ENCODE measurements around the gene DCLK3. TPM values are rescaled to one million over a fixed set of nuclear protein-coding genes. Genes with fewer than 3 reads are reported as not detected.

DCLK3 gene
- total RNA-seq (not detected), total RNA-seq (0 to 0.12 reads per million in 2 donors)

GRCh38 chr3:36763850-36764703 is at the start of gene DCLK3:
TSS of gene DCLK3 (minus strand) at chr3:36764553. CDS start at chr3:36764263, 290 bp downstream.
- no peaks in the 10 kb centered on the region for H3K9me3 ChIP-seq (ENCODE audit: control insufficient read depth, low read length, poor library complexity, severe bottlenecking)
- ATAC-seq (no peak), DNase-seq (no peak)
- peak within 1 kb of the TSS; percentile 80 for H3K4me3 Mint-ChIP-seq
- peaks cover 11% of the 10 kb centered on the region for H3K36me3 Mint-ChIP-seq (ENCODE audit: low read depth)
- H3K27ac Mint-ChIP-seq, result no peak within 1 kb of the TSS
- peaks cover 81% of the 10 kb centered on the region for H3K27me3 Mint-ChIP-seq
- H3K4me1 Mint-ChIP-seq, result peaks cover 6% of the 10 kb centered on the region

DNA sequence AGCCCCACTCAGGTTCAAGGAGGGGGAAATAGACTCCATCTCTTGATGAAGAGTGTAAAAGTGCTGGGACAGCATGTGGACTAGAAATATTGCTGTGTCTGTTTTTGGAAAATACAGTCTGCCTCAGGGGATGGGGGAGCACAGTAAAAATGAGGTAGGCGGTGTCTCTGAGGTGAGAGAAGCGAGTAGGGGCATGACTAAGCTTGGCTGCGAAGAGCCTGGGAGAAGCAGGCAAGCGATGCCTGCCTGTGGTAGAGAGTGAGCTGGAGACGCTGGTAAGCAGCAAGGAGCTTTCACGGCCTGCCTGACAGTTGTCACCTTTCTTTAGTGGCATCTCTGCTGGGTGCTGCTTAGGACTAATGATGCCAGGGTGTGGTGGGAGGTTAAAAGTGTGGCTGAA is 49.0 kb upstream of the DCLK3 start:
- no peaks in the 10 kb centered on the region for H3K9me3 ChIP-seq (ENCODE audit: control insufficient read depth, low read length, poor library complexity, severe bottlenecking)
- Mint-ChIP-seq H3K27me3 (peaks cover 5% of the 10 kb centered on the region), H3K27ac (no peak overlapping the region), H3K36me3 (ENCODE audit: low read depth) (peaks cover 2% of the 10 kb centered on the region), H3K4me1 (peaks cover 8% of the 10 kb centered on the region), H3K4me3 (no peak overlapping the region)
- ATAC-seq, result no peak
- no peak for DNase-seq

- no peaks in the 10 kb centered on the region for H3K9me3 ChIP-seq (ENCODE audit: control insufficient read depth, low read length, poor library complexity, severe bottlenecking)
- ATAC-seq (no peak), DNase-seq (no peak)
- Mint-ChIP-seq H3K36me3 (ENCODE audit: low read depth) (peaks cover 2% of the 10 kb centered on the region), H3K4me3 (no peak overlapping the region), H3K4me1 (peaks cover 8% of the 10 kb centered on the region), H3K27me3 (peaks cover 5% of the 10 kb centered on the region), H3K27ac (no peak overlapping the region)
Measured at GRCh38 chr3:36812240-36812639, 47.9 kb upstream of the DCLK3 start.

GRCh38 chr3:36811768-36812167 is 47.4 kb upstream of the DCLK3 start:
- Mint-ChIP-seq H3K27ac (no peak overlapping the region), H3K27me3 (peaks cover 7% of the 10 kb centered on the region), H3K36me3 (ENCODE audit: low read depth) (peaks cover 2% of the 10 kb centered on the region), H3K4me3 (no peak overlapping the region), H3K4me1 (peaks cover 8% of the 10 kb centered on the region)
- DNase-seq, result no peak
- H3K9me3 ChIP-seq (ENCODE audit: control insufficient read depth, low read length, poor library complexity, severe bottlenecking), result no peaks in the 10 kb centered on the region
- ATAC-seq, result no peak

DNA sequence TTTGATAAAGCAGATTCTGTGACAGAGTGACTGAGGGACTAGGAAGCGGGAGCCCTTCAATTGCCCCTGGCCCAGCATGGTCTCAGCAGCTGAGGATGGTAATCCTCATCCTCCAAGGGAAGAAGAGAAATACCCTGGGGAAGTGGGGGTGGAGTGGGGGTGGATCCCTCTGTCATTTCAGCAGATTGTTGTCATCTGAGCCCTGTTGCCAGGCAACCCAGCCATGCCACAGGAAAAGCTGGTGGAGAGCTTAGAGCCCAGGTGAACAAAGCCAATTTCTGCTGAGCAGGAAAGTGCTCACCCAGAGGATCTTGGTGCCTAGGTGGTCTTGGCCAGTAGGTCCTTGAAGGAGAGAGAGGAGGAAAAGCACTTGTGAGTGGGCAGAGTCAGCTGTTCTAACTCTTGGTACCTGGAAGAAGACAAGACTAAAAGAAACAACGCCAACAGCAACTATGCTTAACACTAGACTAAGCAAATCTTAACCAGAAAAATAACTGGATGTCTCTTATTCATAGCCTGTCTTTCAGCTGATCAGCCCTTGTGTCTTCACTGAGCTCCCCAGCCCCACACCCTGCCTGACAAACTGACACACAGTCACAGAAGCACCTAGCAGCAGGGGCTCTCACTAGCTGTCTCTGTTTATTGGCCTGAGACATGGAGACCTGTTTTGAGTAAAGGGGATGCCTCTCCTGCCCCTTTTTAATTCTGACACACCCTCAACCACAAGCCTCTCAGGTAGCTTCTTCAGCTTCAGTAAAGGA is 40.1 kb upstream of the DCLK3 start:
- H3K9me3 ChIP-seq (ENCODE audit: control insufficient read depth, low read length, poor library complexity, severe bottlenecking), result peaks cover 4% of the 10 kb centered on the region
- ATAC-seq (no peak), DNase-seq (no peak)
- H3K4me1 Mint-ChIP-seq, result no peaks in the 10 kb centered on the region
- peaks cover 26% of the 10 kb centered on the region for H3K27me3 Mint-ChIP-seq
- peaks cover 2% of the 10 kb centered on the region for H3K36me3 Mint-ChIP-seq (ENCODE audit: low read depth)
- no peak overlapping the region for H3K4me3 Mint-ChIP-seq
- H3K27ac Mint-ChIP-seq, result no peak overlapping the region

DNA sequence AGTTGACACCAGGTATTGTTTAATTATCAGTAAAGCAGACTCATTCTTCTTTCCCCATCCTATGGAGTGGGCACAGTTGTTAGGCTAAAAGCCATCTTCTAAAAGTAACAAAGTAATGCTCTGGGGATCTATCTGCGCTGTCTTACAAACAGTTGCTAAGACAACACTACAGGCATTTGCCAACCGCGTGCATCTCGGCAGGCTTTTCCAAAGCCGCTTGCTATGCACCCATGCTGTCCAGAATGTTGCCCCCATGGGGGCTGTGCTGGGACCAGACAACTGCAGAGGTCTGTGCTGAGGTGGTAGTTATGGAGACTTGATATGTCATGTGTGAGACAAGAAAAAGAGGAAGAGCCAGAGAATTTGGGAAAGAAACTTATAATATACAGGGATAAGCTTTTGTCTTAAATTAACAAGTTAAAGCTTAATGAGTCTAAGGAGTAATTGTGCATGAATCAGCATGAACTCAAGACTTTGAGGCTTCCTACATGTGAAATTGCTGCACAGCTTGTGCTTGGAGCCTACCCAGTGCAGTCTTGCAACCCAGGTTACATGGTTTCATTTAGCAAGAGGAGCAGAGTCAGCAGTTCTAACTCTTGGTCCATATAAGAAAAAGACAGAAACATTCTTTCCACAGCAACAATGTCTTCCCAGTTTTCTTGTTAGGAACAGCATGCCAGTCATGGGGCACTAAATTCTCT is 38.9 kb upstream of the DCLK3 start:
- Mint-ChIP-seq H3K27ac (no peak overlapping the region), H3K36me3 (ENCODE audit: low read depth) (no peaks in the 10 kb centered on the region), H3K4me1 (no peaks in the 10 kb centered on the region), H3K27me3 (peaks cover 26% of the 10 kb centered on the region), H3K4me3 (no peak overlapping the region)
- no peak for DNase-seq
- peaks cover 4% of the 10 kb centered on the region for H3K9me3 ChIP-seq (ENCODE audit: control insufficient read depth, low read length, poor library complexity, severe bottlenecking)
- ATAC-seq, result no peak

GRCh38 chr3:36800533-36801116 is 36.3 kb upstream of the DCLK3 start:
- ATAC-seq (no peak), DNase-seq (no peak)
- no peaks in the 10 kb centered on the region for H3K4me1 Mint-ChIP-seq
- H3K36me3 Mint-ChIP-seq (ENCODE audit: low read depth), result no peaks in the 10 kb centered on the region
- no peak overlapping the region for H3K4me3 Mint-ChIP-seq
- H3K27me3 Mint-ChIP-seq, result peaks cover 25% of the 10 kb centered on the region
- H3K27ac Mint-ChIP-seq, result no peak overlapping the region
- H3K9me3 ChIP-seq (ENCODE audit: control insufficient read depth, low read length, poor library complexity, severe bottlenecking), result peaks cover 4% of the 10 kb centered on the region

DNA sequence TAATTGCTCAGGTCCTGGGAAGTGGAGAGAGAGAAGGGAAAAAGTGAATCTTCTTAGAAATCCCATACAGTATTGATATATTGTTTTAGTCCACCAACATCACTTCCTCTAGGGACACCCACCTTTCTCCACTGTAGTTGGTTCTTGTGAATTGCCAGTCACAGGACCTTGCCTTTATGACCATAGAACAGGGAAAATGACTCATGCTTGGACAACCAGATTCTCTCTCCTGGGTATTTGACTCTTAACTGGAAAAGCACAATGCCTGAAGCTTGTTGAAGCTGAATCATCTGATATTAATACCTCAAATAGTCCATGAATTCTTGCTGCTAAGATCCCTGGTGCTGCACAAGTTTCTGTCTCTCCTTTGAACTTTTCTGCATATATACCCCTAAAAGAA is 32.5 kb upstream of the DCLK3 start:
- no peaks in the 10 kb centered on the region for H3K36me3 Mint-ChIP-seq (ENCODE audit: low read depth)
- no peak overlapping the region for H3K4me3 Mint-ChIP-seq
- no peak overlapping the region for H3K27ac Mint-ChIP-seq
- ATAC-seq (no peak), DNase-seq (no peak)
- peaks cover 3% of the 10 kb centered on the region for H3K4me1 Mint-ChIP-seq
- no peaks in the 10 kb centered on the region for H3K9me3 ChIP-seq (ENCODE audit: control insufficient read depth, low read length, poor library complexity, severe bottlenecking)
- H3K27me3 Mint-ChIP-seq, result peaks cover 27% of the 10 kb centered on the region

GRCh38 chr3:36796161-36796560 is 31.8 kb upstream of the DCLK3 start:
- no peaks in the 10 kb centered on the region for H3K36me3 Mint-ChIP-seq (ENCODE audit: low read depth)
- H3K9me3 ChIP-seq (ENCODE audit: control insufficient read depth, low read length, poor library complexity, severe bottlenecking), result no peaks in the 10 kb centered on the region
- H3K27ac Mint-ChIP-seq, result no peak overlapping the region
- H3K27me3 Mint-ChIP-seq, result peaks cover 27% of the 10 kb centered on the region
- H3K4me3 Mint-ChIP-seq, result no peak overlapping the region
- ATAC-seq, result no peak
- peaks cover 3% of the 10 kb centered on the region for H3K4me1 Mint-ChIP-seq
- no peak for DNase-seq

DNA sequence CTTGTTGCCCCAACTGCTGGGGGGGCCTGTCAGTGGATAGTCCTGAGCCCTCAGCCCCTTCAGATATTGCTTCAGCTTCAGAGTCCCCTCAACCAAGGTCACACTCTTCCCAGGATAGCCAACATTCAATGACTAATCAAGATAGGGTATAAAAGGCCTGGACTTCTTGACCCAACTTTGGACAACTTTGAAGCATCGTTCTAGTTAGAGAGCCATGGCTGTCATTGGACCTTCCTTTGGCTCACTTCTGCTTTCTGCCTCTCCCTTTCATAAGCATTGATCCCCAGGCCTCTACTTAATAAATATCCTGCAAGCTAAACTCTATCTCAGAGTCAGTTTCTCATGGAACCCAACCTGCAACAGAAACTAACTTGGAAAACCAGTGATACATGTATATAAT is 31.3 kb upstream of the DCLK3 start:
- DNase-seq (no peak), ATAC-seq (no peak)
- H3K27me3 Mint-ChIP-seq, result peaks cover 32% of the 10 kb centered on the region
- H3K4me3 Mint-ChIP-seq, result no peak overlapping the region
- no peaks in the 10 kb centered on the region for H3K36me3 Mint-ChIP-seq (ENCODE audit: low read depth)
- H3K27ac Mint-ChIP-seq, result no peak overlapping the region
- peaks cover 3% of the 10 kb centered on the region for H3K4me1 Mint-ChIP-seq
- H3K9me3 ChIP-seq (ENCODE audit: control insufficient read depth, low read length, poor library complexity, severe bottlenecking), result no peaks in the 10 kb centered on the region

DNA sequence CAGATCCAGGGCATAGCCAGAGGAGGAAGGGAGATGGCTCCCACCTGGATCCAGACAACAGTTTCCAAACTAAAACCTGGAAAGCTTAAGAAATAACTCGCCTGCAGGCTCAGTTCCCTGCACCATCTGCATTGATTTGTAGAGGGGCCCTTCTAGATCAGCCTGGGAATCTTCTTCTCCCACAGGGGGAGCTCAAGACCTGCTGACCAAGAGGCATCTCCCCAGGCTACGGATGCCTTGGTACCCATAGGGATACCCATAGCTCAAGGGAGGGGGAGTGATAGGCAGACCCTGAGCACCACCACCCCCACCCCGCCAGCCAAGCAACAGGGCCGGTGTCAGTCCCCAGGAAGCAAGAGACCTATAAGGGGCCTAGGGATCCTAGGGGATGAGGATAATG is 28.0 kb upstream of the DCLK3 start:
- no peak for DNase-seq
- no peak overlapping the region for H3K4me3 Mint-ChIP-seq
- no peak for ATAC-seq
- peaks cover 34% of the 10 kb centered on the region for H3K27me3 Mint-ChIP-seq
- peaks cover 3% of the 10 kb centered on the region for H3K4me1 Mint-ChIP-seq
- H3K9me3 ChIP-seq (ENCODE audit: control insufficient read depth, low read length, poor library complexity, severe bottlenecking), result no peaks in the 10 kb centered on the region
- H3K27ac Mint-ChIP-seq, result no peak overlapping the region
- peaks cover 3% of the 10 kb centered on the region for H3K36me3 Mint-ChIP-seq (ENCODE audit: low read depth)

DNA sequence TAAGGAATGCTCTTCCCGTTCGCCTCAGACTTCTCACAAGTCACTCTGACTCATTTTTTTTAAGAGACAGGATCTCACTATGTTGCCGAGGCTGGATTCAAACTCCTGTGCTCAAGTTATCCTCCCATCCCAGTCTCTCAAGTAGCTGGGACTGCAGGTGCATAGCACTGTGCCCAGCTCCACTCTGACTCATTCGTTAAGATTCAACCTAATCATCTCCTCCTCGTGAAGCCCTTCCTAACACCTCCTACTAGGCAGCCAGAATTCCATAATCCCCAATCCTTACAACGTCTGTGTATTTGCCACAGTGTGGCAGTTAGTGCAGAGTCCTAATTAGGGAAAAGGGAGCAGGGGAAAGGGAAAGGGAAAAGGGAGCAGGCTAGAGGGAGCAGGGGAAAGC is 26.4 kb upstream of the DCLK3 start:
- ATAC-seq (no peak), DNase-seq (no peak)
- no peak overlapping the region for H3K27ac Mint-ChIP-seq

More for the DNA sequence above, 26.4 kb upstream of the DCLK3 start:
- H3K36me3 Mint-ChIP-seq (ENCODE audit: low read depth), result peaks cover 3% of the 10 kb centered on the region
- H3K4me1 Mint-ChIP-seq, result peaks cover 3% of the 10 kb centered on the region
- no peak overlapping the region for H3K4me3 Mint-ChIP-seq
- no peaks in the 10 kb centered on the region for H3K9me3 ChIP-seq (ENCODE audit: control insufficient read depth, low read length, poor library complexity, severe bottlenecking)
- H3K27me3 Mint-ChIP-seq, result peaks cover 42% of the 10 kb centered on the region

Measured in T-helper 17 cell (primary cell).